K562 (cell line): ENCODE results near the gene BNC2. TPM values are rescaled to one million over a fixed set of nuclear protein-coding genes. Genes with fewer than 3 reads are reported as not detected.

ENCODE experiments used
- ATAC-seq: fragments of 200-7000 bp; cut with Tn5 transposase; 3 replicates; pipeline ENCODE4 v1.9.1; 2020; ENCODE audit warnings: moderate library complexity
- BruUV-seq: library from RNA; stranded (reverse); fragments of 400-500 nt; replicated peaks from 2 replicates; lab custom pipeline; 2021; lab: Mats Ljungman, UMichigan
- CTCF ChIA-PET: fragments of 300-600 bp; formaldehyde crosslinking; extraction: SDS; loops from one replicate; lab custom pipeline; 2021; ENCODE audit warnings: low intra/inter-chr PET ratio; lab: Yijun Ruan, JAX
- POLR2A ChIA-PET: fragments of 300-600, 350-650 bp; sonication (Branson Sonifier 250); formaldehyde crosslinking; extraction: SDS; loops from one replicate; lab custom pipeline; 2021; ENCODE audit warnings: antibody characterized with exemption, inconsistent platforms; lab: Yijun Ruan, JAX
- DNase-seq, 4 experiments: peaks; one replicate each; pipeline versions ENCODE4 v3.0.0 to v3.0.0-alpha.2; 2011 to 2018; ENCODE audit warnings: low spot score in 3 of 4, mixed read lengths in 3 of 4; ENCODE audit errors: extremely low read depth in 1 of 4
- FAIRE-seq: peaks from 2 replicates; lab custom pipeline; 2011; peaks lifted over from hg19 to GRCh38; lab: Jason Lieb, UNC
- H2AFZ ChIP-seq: 2 replicates; pipeline ENCODE4 v1.6.0; 2011; ENCODE audit warnings: low read depth, low read length, control low read depth, inconsistent platforms
- H3K27ac ChIP-seq: fragments of 200-600 bp; 3 replicates; pipeline ENCODE4 v1.8.0; 2011; ENCODE audit warnings: low read depth, mild to moderate bottlenecking, control low read depth, inconsistent platforms, low read length, moderate library complexity, mixed read lengths; ENCODE audit errors: extremely low read depth
- H3K27me3 ChIP-seq, 2 experiments: fragments of 300-600 bp in 1 of 2; 2 replicates in 1 of 2; 3 replicates in 1 of 2; pipeline versions ENCODE4 v1.6.0 to v1.8.0; 2011; ENCODE audit warnings: inconsistent platforms in 2 of 2, low read length in 2 of 2, mild to moderate bottlenecking in 1 of 2, mixed read lengths in 1 of 2, moderate library complexity in 1 of 2; ENCODE audit not compliant: control insufficient read depth in 2 of 2, insufficient read depth in 2 of 2
- H3K36me3 ChIP-seq: fragments of 300-600 bp; 3 replicates; pipeline ENCODE4 v1.8.0; 2011; ENCODE audit warnings: mild to moderate bottlenecking, low read length, inconsistent platforms; ENCODE audit not compliant: control insufficient read depth, insufficient read depth
- H3K4me1 ChIP-seq, 2 experiments: fragments of 200-600 bp in 1 of 2; replicated peaks in 1 of 2; 2 replicates in 1 of 2; 3 replicates in 1 of 2; pipeline versions ENCODE4 v1.5.1 to v1.8.0; 2011; ENCODE audit warnings: inconsistent platforms in 2 of 2, low read length in 2 of 2, mild to moderate bottlenecking in 1 of 2, mixed read lengths in 1 of 2, moderate library complexity in 1 of 2; ENCODE audit not compliant: control insufficient read depth in 2 of 2, insufficient read depth in 2 of 2
- H3K4me2 ChIP-seq: 2 replicates; pipeline ENCODE4 v1.6.1; 2011; ENCODE audit warnings: low read length, control low read depth, inconsistent platforms, mixed read lengths; ENCODE audit not compliant: insufficient read depth
- H3K4me3 ChIP-seq: fragments of 200-600 bp; sonication (generic), shearing (Covaris generic); 2 replicates; pipeline ENCODE4 v1.5.1; 2016; ENCODE audit warnings: control low read depth, inconsistent platforms
- H3K79me2 ChIP-seq: fragments of 200-600 bp; 3 replicates; pipeline ENCODE4 v1.8.0; 2011; ENCODE audit warnings: low read length, inconsistent platforms; ENCODE audit not compliant: control insufficient read depth, insufficient read depth
- H3K9ac ChIP-seq, 2 experiments: 2 replicates each; pipeline versions ENCODE4 v1.6.0 to v1.6.1; 2011; ENCODE audit warnings: low read depth in 2 of 2, low read length in 2 of 2, control low read depth in 1 of 2, inconsistent platforms in 1 of 2, mild to moderate bottlenecking in 1 of 2, mixed read lengths in 1 of 2; ENCODE audit not compliant: insufficient read depth in 1 of 2
- H3K9me1 ChIP-seq: one replicate; pipeline ENCODE4 v1.6.0; 2011; ENCODE audit warnings: inconsistent platforms, mild to moderate bottlenecking, low read length, moderate library complexity; ENCODE audit not compliant: control insufficient read depth, insufficient read depth
- H3K9me3 ChIP-seq: replicated peaks from 2 replicates; pipeline ENCODE4 v1.5.1; 2011; ENCODE audit warnings: low read depth, low read length, inconsistent platforms; ENCODE audit not compliant: control insufficient read depth, insufficient read depth
- H4K20me1 ChIP-seq: replicated peaks from 2 replicates; pipeline ENCODE4 v1.6.1; 2011; ENCODE audit warnings: low read length, inconsistent platforms, mixed read lengths; ENCODE audit not compliant: control insufficient read depth, insufficient read depth
- BRD4 ChIP-seq: fragments of 200-600 bp; sonication (generic); IDR thresholded peaks from 2 replicates; pipeline ENCODE4 v1.6.1; 2017; ENCODE audit warnings: inconsistent platforms
- HCFC1 ChIP-seq: IDR thresholded peaks from 2 replicates; pipeline ENCODE4 v1.6.1; 2012; ENCODE audit warnings: low read depth, low read length, improper control_type of control experiment
- HNRNPLL ChIP-seq: fragments of 200-400 bp; formaldehyde crosslinking; IDR thresholded peaks from 2 replicates; pipeline ENCODE4 v1.6.1; 2017; ENCODE audit warnings: low read length, low read depth, mild to moderate bottlenecking; ENCODE audit not compliant: poor library complexity, severe bottlenecking
- KDM5B ChIP-seq: fragments of 200-600 bp; sonication (generic); IDR thresholded peaks from 2 replicates; pipeline ENCODE4 v1.6.1; 2012; ENCODE audit warnings: low read depth, mild to moderate bottlenecking, moderate library complexity, low read length, control low read depth, inconsistent platforms; ENCODE audit not compliant: insufficient replicate concordance
- MLX ChIP-seq, 2 experiments: fragments of 450-650 bp in 1 of 2; sonication (generic) in 1 of 2; formaldehyde crosslinking; conservative IDR thresholded peaks; 2 replicates each; pipeline versions ENCODE4 v1.4.0 to v1.8.1; 2020 to 2022; ENCODE audit warnings: mild to moderate bottlenecking in 1 of 2, missing genetic modification reagents in 1 of 2
- NR4A1 ChIP-seq, 2 experiments: fragments of 250-450 bp in 1 of 2; fragments of 450-650 bp in 1 of 2; sonication (Bioruptor Pico) in 1 of 2; IDR thresholded peaks; 2 replicates each; pipeline versions ENCODE4 v1.4.0 to v1.6.1; 2016 to 2020; ENCODE audit warnings: mild to moderate bottlenecking in 2 of 2, missing compliant biosample characterization in 1 of 2, missing genetic modification characterization in 1 of 2, moderate library complexity in 1 of 2
- ZNF445 ChIP-seq: fragments of 250-450 bp; sonication (Bioruptor Pico); IDR thresholded peaks from 2 replicates; pipeline ENCODE4 v1.4.0; 2020; ENCODE audit warnings: low read depth, mild to moderate bottlenecking, moderate library complexity
- ZNF79 ChIP-seq: fragments of 250-450 bp; sonication (Bioruptor Pico); IDR thresholded peaks from 2 replicates; pipeline ENCODE4 v1.4.0; 2020; ENCODE audit warnings: low read depth, mild to moderate bottlenecking, moderate library complexity
- ZSCAN32 ChIP-seq: fragments of 450-650 bp; formaldehyde crosslinking; IDR thresholded peaks from 2 replicates; pipeline ENCODE4 v1.4.0; 2020; ENCODE audit warnings: mild to moderate bottlenecking, moderate library complexity
- WGBS: fragments of 100-300 bp; shearing (Covaris generic); methylation state at CpG from one replicate; pipeline ENCODE4 v1.1.6; 2016; ENCODE audit warnings: low coverage, mixed read lengths; ENCODE audit not compliant: insufficient coverage; ENCODE audit errors: missing lambda C conversion rate; 5-methylcytosine and 5-hydroxymethylcytosine counted together
- in situ Hi-C: fragments of 300-500 bp; cut with MboI; formaldehyde crosslinking; loops from 4 replicates; pipeline ENCODE4 v1.15.0; 2018; ENCODE audit warnings: inconsistent platforms, mixed read lengths
- intact Hi-C: fragments of 100-400 bp; cut with micrococcal nuclease; formaldehyde crosslinking; loops from 2 replicates; pipeline ENCODE4 v1.14.2; 2022
- polyA plus RNA-seq, 8 experiments: library from polyadenylated mRNA; depleted of rRNA in 4 of 8; stranded (reverse) in 5 of 8; unstranded in 3 of 8; fragments of >200 nt; fragmentation: Nextera tagmentation in 2 of 8; fragmentation: Illumina TruSeq in 1 of 8; extraction: Ambion mirVana in 2 of 8; extraction: Trizol in 1 of 8; gene quantifications; 2 replicates each; pipeline versions ENCODE4 v1.2.1 to v1.2.3, GENCODE V29; 2011 to 2014; ENCODE audit warnings: inconsistent platforms in 1 of 8, missing spikeins in 1 of 8
- total RNA-seq, 7 experiments: library from RNA; depleted of rRNA in 6 of 7; stranded (reverse); fragments of >200 nt in 6 of 7; fragmentation: Illumina TruSeq in 2 of 7; extraction: Trizol in 2 of 7; gene quantifications; 2 replicates each; pipeline versions ENCODE4 v1.2.1 to v1.2.3, GENCODE V29; 2011 to 2021; ENCODE audit warnings: low replicate concordance in 1 of 7

The BNC2 gene
- total and polyA plus RNA-seq, 9 of the 15 experiments (the other 6 are each of a cell fraction or from before 2014, with no cell fraction given): not detected

GRCh38 chr9:16363916-16364315 is 506.6 kb downstream of the BNC2 start:
- no TSS peak for BruUV-seq
- no peak for TF ChIP-seq HCFC1
- TF ChIP-seq ZNF445 (CRISPR knock-in tag): no peak
- TF ChIP-seq NR4A1 (CRISPR knock-in tag; IDR thresholded peaks at IDR 0.05): no peak
- TF ChIP-seq NR4A1 (tag; IDR thresholded peaks at IDR 0.05): no peak
- TF ChIP-seq ZSCAN32 (CRISPR knock-in tag): no peak
- TF ChIP-seq ZNF79: no peak
- no peak for TF ChIP-seq MLX (CRISPR knock-in tag; conservative IDR thresholded peaks at IDR 0.05)
- no peak for TF ChIP-seq BRD4
- no peak for TF ChIP-seq HNRNPLL
- no peak for TF ChIP-seq KDM5B

More at GRCh38 chr9:16363916-16364315, 506.6 kb downstream of the BNC2 start:
- no peaks in the 10 kb centered on the region for H3K36me3 ChIP-seq
- WGBS: 0% methylated on average over 3 of the region's 5 CpGs
- no peak overlapping the region for H3K27ac ChIP-seq
- FAIRE-seq (no peak), DNase-seq (no peak), ATAC-seq (no peak)
- intact Hi-C loops (no loop called here), in situ Hi-C loops (no loop called here)
- CTCF ChIA-PET: no interaction called here
- H3K9me3 ChIP-seq: no peaks in the 10 kb centered on the region
- H3K4me3 ChIP-seq: no peak overlapping the region
- no peaks in the 10 kb centered on the region for H4K20me1 ChIP-seq
- H3K79me2 ChIP-seq: no peaks in the 10 kb centered on the region
- H2AFZ ChIP-seq: no peak overlapping the region
- H3K4me1 ChIP-seq: no peaks in the 10 kb centered on the region
- no peaks in the 10 kb centered on the region for H3K9me1 ChIP-seq
- POLR2A ChIA-PET: no interaction called here
- H3K27me3 ChIP-seq: no peaks in the 10 kb centered on the region
- no peak overlapping the region for H3K9ac ChIP-seq
- no peak overlapping the region for H3K4me2 ChIP-seq
